ENCODE measurements around the gene RPL26. TPM values are rescaled to one million over a fixed set of nuclear protein-coding genes. Genes with fewer than 3 reads are reported as not detected.
"Not testable (repeated sequence)": the region's sequence is repeated elsewhere in the genome, so short reads cannot be mapped to it uniquely, and the experiment has no call there.

RPL26 gene
- total RNA-seq, 1 donor from 2014 or later = 939 TPM

- intact Hi-C loops (cut with DNase I) = no loop called here
- ATAC-seq (ENCODE audit: poor library complexity) (peak; percentile 99), DNase-seq (peak; percentile 94)
Measured at GRCh38 chr17:8376271-8377067, 6.5 kb downstream of the RPL26 start, which contains the start of gene KRABD2. TSS of gene KRABD2 (minus strand) at chr17:8376704.

- ATAC-seq (ENCODE audit: poor library complexity) (peak; percentile 14), DNase-seq (no peak)
- intact Hi-C loops (cut with DNase I) = no loop called here
Measured at GRCh38 chr17:8375738-8376259, 7.2 kb downstream of the RPL26 start.

GRCh38 chr17:8373856-8374255, 9.1 kb downstream of the RPL26 start:
- ATAC-seq (ENCODE audit: poor library complexity); DNase-seq; intact Hi-C loops (cut with DNase I): not testable (repeated sequence)

- ATAC-seq (ENCODE audit: poor library complexity) (no peak), DNase-seq (no peak)
- intact Hi-C loops (cut with DNase I) = no loop called here
Measured at GRCh38 chr17:8372422-8372821, 10.6 kb downstream of the RPL26 start.

GRCh38 chr17:8371786-8372185, 11.2 kb downstream of the RPL26 start:
- DNase-seq = no peak
- intact Hi-C loops (cut with DNase I) = no loop called here
- no peak for ATAC-seq (ENCODE audit: poor library complexity)

GRCh38 chr17:8369944-8370343, 13.0 kb downstream of the RPL26 start:
- intact Hi-C loops (cut with DNase I) = no loop called here
- DNase-seq = no peak
- ATAC-seq (ENCODE audit: poor library complexity) = no peak

GRCh38 chr17:8368193-8368592, 14.8 kb downstream of the RPL26 start:
- DNase-seq (no peak), ATAC-seq (ENCODE audit: poor library complexity) (no peak)
- intact Hi-C loops (cut with DNase I) = no loop called here

- peak; percentile 49 for ATAC-seq (ENCODE audit: poor library complexity)
- DNase-seq = no peak
Measured at GRCh38 chr17:8366231-8366630, 16.8 kb downstream of the RPL26 start.

GRCh38 chr17:8365143-8365542, 17.9 kb downstream of the RPL26 start:
- ATAC-seq (ENCODE audit: poor library complexity) = peak; percentile 40
- intact Hi-C loops (cut with DNase I) = no loop called here
- no peak for DNase-seq

More at GRCh38 chr17:8366231-8366630, 16.8 kb downstream of the RPL26 start:
- intact Hi-C loops (cut with DNase I) = no loop called here

- ATAC-seq (ENCODE audit: poor library complexity) = no peak
- intact Hi-C loops (cut with DNase I) = no loop called here
- DNase-seq = no peak
Measured at GRCh38 chr17:8362651-8363332, 20.2 kb downstream of the RPL26 start.

GRCh38 chr17:8360751-8361150, 22.2 kb downstream of the RPL26 start:
- ATAC-seq (ENCODE audit: poor library complexity) (no peak), DNase-seq (no peak)
- intact Hi-C loops (cut with DNase I) = no loop called here

- intact Hi-C loops (cut with DNase I) = no loop called here
- DNase-seq = no peak
- no peak for ATAC-seq (ENCODE audit: poor library complexity)
Measured at GRCh38 chr17:8360260-8360659, 22.7 kb downstream of the RPL26 start.

GRCh38 chr17:8359769-8360168, 23.2 kb downstream of the RPL26 start:
- intact Hi-C loops (cut with DNase I) = no loop called here
- ATAC-seq (ENCODE audit: poor library complexity) (peak; percentile 72), DNase-seq (no peak)

- ATAC-seq (ENCODE audit: poor library complexity) = no peak
Measured at GRCh38 chr17:8357910-8358309, 25.1 kb downstream of the RPL26 start.

GRCh38 chr17:8354236-8354635, 28.8 kb downstream of the RPL26 start:
- intact Hi-C loops (cut with DNase I) = no loop called here
- DNase-seq (no peak), ATAC-seq (ENCODE audit: poor library complexity) (no peak)

More at GRCh38 chr17:8357910-8358309, 25.1 kb downstream of the RPL26 start:
- intact Hi-C loops (cut with DNase I) = no loop called here
- no peak for DNase-seq

GRCh38 chr17:8353736-8354135, 29.3 kb downstream of the RPL26 start:
- ATAC-seq (ENCODE audit: poor library complexity) = no peak
- intact Hi-C loops (cut with DNase I) = no loop called here
- no peak for DNase-seq

- ATAC-seq (ENCODE audit: poor library complexity) (no peak), DNase-seq (no peak)
- intact Hi-C loops (cut with DNase I) = no loop called here
Measured at GRCh38 chr17:8350339-8350738, 32.7 kb downstream of the RPL26 start.

- ATAC-seq (ENCODE audit: poor library complexity); DNase-seq; intact Hi-C loops (cut with DNase I): not testable (repeated sequence)
Measured at GRCh38 chr17:8347001-8347400, 36.0 kb downstream of the RPL26 start.

- no peak for DNase-seq
- intact Hi-C loops (cut with DNase I) = no loop called here
- no peak for ATAC-seq (ENCODE audit: poor library complexity)
Measured at GRCh38 chr17:8345951-8346665, 36.9 kb downstream of the RPL26 start.
